CD4-positive, alpha-beta T cell treated with Interleukin-6 for 4 hours (primary cell): ENCODE results near the gene COL5A1.

Experiments used
- DNase-seq: peaks from one replicate; pipeline ENCODE4 v3.0.0-alpha.2; 2020; ENCODE audit warnings: mixed read lengths

The COL5A1 gene

DNA sequence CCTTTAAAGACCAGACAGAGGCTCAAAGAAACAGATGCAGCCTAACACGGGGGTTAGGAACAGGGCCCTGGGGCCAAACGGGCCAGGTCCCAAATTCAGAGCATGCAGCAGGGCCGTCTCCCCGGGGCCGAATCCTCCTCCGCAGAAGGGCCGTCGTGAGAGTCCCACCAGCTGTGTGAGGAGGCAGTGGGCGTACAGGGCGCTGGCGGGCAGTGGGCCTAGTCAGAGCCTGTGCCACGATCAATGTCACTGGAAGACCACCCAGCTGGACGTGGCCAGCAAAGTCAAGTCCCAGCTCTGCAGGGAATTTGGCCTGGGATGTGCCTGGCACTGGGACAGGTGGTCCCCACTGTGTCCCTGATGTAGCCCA, 223.2 kb downstream of the COL5A1 start:
- DNase-seq = no peak

DNA sequence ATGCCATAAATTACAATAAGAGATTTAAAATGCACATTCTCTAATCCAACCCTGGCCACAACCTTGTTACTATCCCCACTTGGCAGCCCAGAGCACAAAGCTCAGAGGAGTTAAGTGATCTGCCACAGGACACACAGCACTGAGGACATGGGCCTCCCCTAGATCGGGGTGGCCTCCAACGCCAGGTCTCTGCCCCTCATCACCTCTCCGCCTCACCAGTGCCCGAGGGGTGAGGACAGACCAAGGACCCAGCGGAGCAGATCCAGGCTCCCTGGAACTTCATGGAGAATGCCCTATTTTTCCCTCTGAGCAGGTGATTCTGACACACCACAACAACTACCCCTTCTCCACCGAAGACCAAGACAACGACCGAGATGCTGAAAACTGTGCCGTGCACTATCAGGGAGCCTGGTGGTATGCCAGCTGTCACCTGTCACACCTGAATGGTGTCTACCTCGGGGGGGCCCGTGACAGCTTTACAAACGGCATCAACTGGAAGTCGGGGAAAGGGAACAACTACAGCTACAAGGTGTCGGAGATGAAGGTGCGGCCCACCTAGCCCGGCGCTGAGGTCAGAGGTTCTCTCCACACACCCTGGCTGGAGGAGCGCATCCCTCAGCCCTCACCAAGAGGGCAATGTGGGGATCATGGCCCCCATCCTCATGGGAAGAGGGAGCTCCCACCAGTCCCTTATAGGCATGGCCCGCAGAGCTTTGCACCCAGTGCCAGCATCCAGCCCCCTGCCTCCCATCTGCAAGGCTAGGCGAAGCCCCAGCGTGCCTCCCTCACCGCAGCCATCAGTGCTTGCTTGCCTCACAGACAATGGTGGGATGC, 226.5 kb downstream of the COL5A1 start:
- DNase-seq = no peak

DNA sequence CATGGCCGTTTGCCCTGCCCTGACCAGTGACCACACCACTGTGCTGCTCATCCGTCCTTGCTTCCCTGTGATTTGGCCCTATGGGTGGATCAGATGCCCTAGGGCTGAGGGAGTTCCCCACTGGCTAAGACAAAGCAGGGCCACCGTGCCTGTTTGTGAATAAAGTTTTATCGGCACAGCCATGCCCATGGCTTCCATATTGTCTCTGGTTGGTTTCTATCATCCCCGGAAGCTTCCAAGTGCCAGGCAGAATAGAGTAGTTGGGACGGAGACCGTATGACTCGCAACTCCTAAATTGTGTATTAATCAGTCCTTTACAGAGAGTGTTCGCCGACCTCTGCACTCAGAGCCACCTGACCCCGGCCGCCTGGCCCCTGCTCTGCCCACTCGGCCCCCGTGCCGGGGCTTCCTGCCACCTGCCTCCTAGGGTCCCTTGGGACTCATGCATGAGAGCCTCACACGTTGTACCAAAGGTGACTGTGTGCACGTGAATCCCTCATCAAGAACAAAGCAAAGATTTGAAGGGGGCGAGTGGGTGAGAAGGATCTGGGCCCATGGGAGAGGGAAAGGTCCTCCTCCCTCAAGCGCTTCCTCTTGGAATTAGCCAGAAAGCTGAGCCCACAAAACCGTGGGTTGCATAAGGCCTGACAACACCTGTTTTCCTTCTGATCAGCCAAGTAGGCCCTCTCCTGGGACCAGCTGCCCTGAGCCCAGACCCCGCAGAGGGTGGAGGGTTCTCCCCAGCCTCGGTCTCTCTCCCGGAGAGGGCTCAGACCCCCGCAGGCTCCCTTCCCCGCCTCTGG, 227.3 kb downstream of the COL5A1 start:
- no peak for DNase-seq

DNA sequence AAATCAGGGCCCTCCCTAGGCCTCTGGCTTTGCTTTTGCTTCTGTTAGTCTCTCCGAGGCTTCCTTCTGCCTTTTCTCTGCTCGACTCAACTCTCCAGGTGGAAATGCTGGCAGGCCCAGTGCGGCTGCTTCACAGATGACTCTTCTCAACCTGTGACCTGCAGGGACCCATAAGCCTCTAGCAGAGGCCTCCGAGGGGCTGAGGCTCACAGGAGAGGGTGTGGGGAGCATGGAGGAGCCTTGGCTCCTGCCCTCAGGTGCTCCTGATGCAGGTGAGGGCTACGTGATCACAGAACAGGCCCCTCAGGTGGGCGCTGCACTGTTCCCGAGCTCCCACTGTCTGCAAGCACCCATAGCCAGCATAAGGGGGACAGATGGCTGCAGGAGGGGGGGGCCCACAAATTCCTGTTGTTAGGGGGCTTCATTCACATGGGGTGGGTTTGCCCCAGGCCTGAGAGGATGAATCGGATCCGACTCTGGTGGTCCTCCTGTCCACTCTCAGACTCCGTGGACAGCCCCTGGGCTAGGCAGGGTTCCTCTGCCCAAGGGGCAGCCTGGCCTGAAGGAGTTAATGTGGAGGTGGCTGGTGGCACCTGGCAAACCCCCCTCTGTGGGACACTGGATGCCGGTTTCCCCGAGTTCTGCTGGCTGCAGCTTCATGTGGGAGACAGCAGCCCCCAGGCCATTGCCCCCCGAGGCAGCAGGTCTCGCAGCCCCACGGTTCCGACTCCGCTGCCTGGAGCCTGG, 228.1 kb downstream of the COL5A1 start:
- no peak for DNase-seq

DNA sequence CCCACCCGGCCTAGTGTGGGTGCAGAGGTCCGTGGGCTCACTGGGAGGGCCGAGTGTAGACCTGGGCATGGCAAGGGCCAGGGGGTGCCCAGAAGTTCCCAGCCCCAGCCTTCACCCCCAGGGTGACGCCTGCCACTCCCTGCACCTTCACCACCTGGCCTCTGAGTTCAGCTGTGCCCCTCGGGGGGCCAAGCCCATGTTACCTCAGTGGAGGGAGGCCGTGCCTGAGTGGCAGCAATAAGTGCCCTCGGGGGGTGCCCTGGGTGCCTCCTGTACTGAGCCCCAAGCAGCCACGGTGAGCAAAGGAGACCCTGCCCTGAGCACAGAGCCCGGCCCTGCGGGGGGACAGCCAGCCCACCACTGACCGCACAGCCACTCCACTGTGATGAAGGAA, 228.7 kb downstream of the COL5A1 start:
- DNase-seq = no peak

DNA sequence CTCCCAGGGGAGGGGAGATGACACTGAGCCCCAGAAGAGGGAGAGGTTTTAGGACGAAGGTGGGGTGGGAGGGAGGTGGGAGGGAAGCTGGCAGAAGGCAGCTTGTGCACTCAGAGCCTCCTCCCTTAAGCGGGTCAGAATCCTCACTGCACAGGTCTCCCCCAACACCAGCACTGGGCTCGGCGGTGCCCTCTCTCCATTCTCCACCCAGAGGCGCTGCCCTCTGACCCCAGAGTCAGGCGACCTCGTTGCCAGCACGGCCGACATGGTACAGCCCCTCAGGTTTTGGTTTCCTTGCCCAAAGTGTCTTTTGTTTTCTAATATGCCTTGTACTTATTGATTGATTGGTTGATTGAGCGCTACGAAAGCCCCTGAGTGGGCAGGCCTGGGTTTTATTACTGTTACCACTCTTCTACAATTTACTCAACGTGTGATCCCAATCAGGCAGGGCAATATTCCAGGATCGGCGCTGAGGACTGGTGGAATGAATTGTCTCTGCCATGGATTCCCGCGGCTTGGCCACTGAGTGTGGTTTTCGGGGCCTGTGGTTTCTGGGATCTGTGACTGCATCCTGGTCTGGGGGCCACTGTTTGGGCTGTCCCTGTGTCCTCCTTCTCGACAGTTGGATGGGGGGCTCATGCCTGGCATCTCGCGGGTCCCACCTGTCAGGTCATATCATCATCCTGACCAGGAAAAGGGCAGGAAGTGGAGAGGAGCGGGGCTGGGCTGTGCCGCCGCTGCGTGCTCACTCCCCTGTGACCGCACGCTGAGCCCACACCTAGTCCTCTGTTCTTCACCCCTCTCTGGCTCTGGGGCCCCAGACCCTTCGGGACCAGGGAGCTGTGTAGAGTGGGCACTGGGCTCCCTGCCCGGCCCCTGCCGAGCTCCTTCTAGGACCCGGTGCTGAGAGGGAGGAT, 229.4 kb downstream of the COL5A1 start:
- DNase-seq = no peak

DNA sequence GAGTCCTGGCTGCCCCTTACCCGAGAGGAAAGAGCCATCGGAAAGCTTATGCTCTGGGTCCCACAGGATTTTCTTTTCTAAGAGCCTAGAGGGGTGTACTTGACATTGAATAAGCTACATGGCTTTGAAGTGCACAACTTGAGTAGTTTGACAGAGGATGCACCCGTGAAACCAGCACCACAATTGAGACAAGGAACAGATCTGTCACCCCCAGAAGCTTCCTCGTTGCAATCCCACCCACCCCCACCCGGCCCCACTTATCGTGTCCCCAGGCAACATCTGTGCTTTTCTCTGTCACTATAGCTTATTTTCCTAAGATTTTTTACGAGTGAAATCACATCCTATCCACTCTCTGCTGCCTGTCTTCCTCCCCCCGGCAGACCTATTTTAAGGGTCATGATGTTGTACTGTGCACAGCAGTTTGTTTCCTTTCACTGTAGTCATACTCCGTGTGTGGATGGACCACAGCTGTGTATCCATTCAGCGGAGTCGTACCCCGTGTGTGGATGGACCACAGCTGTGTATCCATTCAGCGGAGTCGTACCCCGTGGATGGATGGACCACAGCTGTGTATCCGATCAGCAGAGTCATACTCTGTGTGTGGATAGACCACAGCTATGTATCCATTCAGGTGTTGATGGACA, 230.2 kb downstream of the COL5A1 start:
- no peak for DNase-seq

DNA sequence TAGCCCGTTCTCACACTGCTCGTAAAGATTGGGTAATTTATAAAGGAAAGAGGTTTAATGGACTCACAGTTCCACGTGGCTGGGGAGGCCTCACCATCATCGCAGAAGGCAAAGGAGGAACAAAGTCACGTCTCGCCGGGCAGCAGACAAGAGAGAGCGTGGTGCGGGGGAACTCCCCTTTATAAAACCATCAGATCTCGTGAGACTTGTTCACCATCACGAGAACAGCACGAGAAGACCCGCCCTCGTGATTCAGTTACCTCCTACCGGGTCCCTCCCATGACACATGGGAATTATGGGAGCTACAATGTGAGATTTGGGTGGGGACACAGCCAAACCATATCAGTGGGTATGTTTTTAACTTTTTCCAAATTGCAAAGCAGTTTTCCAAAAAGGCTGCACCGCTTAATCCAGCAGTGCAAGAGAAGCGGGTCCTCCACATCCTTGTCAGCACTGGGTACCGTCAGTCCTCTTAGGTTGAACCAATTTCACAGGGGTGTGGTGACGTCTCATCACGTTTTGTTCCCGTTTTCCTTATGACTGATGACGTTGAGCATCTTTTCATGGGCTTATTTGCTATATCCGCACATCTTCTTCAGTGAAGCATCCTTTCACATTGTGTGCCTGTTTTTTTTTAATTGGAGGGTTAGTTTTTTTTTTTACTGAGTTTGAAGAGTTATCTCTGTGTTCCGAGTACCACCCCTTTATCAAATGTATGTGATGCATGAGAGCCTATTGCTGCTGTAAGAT, 231.1 kb downstream of the COL5A1 start:
- DNase-seq = no peak

DNA sequence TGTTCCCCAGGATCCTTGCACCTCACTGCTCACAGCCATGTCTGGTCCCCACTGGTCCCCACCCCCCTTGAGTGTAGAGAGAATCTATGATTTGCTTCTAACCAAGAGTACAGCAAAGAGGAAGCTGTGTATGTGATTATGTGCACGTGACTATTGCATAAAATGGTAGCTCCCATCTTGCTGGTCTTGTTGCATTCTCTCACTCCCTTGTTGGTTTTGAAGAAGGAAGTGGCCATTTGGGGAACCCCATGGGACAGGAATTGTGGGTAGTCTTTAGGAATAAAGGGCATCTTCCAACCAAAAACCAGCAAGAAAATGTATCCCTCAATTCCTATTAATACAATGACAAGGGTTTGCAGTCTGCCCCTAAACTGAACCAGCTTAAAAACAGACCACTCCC, 233.8 kb downstream of the COL5A1 start:
- no peak for DNase-seq

DNA sequence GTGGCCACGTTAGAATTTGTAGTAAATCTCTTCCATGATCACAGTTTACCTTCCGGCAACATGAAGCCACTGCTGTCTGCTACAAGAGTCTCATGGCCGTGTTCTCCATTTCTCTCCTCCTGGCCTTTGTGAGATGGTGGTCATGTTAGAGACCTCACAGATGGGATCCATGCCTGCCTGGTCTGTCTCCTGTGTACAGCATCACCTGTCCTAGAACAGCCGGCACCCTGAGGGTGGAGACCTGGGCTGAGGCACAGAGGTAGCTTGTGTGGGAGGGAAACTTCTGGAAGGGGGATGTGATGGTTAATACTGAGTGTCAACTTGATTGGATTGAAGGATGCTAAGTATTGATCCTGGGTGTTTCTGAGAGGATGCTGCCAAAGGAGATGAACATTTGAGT, 235.9 kb downstream of the COL5A1 start:
- no peak for DNase-seq

DNA sequence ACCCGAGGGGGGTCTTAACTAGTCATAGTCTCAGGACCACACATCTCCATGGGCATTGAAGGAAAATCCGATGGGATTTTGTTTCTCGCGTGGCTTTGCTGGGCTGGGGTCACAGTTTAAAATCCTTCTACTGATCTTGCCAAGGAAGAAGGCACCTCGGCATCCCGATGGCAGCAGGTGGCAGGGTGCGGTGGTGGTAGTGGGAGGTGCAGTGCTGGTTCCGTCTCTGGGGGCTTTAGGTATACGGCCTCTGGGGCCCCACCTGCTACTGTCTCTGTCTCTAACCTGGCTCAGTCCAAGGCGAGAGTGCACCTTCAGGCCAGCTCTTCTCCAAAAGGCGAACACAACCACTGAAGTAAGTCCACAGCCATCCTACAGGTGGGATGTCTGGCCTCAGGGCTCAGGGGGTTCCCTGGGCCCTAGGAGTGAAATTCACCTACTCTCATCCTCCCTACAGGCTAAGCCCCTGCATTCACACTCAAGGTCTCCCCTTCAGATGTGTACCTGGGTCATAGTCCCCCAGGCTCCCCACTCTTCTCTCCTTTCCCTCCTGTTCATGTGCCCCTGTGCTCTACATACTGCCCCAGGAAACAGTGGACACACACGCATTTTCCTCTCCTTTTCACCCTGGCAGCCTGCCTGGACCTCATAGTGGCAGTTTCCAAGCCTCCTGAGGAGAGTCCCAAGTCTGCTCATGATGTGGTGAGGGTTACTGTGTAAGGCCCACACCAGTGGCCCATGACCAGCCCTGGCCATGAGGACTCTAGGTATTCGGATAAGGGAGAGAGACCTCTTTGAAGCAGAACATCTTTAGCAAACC, 238.3 kb downstream of the COL5A1 start:
- no peak for DNase-seq

DNA sequence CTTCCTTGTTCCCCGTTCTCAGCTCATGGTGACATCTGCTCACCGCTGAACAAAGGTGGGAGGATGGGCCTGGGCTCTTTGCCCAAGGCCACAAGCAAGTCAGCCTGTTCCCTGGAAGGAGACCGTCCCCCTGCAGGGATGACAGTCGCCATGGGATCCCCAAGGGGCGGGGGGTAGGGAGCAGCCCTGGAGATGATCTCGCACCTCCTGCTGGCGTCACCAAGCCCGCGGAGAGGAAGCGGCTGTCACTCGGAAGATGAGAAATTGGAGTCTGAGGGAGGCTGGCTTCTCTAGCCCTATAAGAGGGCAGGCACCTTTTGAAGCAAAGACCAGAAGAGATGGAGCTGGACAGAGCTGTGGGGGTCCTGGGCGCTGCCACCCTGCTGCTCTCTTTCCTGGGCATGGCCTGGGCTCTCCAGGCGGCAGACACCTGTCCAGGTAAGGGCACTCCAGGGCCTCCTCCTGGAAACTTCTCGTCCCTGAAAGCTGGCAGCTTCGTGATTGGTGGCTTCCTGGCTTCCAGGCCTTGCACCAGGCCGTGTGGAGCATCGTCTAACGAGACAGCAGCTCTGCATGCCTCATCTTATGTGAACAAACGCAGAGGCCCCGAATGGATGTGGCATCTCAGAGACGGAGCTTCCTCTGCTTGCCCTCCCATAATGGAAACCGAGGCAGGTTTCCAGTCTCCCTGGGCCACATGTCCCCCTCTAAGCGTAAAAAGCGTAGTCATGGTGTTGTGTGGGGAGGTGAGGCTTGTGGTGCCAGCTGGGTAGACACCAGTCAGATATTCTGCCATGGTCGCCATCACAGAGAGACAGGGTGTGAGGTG, 239.1 kb downstream of the COL5A1 start, which contains the start of gene FCN2:
Gene FCN2, plus strand, starts transcription at position 327 of the 829 bp plus-strand sequence. Its CDS starts 12 bp downstream, at position 339.
- no peak for DNase-seq

DNA sequence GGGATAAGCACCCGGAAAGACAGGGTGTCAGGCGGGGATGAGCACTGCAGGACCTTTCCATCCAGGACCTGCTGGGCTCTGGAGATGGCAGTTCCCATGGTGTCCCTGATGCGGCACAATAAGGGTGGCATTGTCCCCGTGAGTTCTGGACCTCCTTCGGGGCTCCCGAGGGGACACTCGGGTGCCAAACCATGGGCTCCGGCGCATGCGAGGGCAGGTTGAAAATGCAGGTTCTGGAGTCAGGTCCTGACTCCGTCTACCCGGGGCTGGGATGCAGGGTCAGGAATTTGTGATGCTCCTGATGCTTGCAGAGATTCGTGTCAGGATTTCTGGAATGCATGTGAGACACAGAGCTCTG, 239.7 kb downstream of the COL5A1 start:
- DNase-seq = no peak

DNA sequence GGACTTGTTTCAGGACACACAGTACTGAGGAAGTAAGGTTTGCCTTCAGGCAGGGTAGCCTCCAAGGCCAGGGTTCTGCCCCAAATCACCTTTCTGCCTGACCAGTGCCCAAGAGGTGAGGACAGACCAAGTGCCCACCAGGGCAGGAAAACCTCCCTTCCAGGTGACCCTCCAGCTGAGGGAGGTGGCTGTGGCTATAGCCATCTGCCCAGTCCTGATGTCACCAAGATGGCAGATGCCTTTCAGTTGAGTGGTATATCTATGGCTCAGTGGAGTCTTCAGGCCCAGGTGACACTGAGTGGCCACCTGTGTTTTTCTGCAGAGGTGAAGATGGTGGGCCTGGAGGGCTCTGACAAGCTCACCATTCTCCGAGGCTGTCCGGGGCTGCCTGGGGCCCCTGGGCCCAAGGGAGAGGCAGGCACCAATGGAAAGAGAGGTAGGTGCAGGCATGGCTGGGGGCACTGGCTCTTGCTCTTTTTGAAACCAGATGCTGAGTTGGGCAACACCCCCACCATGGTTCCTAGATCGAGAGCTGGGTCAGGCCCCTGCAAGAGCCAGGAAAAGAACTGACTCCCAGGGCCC, 240.7 kb downstream of the COL5A1 start:
- no peak for DNase-seq

DNA sequence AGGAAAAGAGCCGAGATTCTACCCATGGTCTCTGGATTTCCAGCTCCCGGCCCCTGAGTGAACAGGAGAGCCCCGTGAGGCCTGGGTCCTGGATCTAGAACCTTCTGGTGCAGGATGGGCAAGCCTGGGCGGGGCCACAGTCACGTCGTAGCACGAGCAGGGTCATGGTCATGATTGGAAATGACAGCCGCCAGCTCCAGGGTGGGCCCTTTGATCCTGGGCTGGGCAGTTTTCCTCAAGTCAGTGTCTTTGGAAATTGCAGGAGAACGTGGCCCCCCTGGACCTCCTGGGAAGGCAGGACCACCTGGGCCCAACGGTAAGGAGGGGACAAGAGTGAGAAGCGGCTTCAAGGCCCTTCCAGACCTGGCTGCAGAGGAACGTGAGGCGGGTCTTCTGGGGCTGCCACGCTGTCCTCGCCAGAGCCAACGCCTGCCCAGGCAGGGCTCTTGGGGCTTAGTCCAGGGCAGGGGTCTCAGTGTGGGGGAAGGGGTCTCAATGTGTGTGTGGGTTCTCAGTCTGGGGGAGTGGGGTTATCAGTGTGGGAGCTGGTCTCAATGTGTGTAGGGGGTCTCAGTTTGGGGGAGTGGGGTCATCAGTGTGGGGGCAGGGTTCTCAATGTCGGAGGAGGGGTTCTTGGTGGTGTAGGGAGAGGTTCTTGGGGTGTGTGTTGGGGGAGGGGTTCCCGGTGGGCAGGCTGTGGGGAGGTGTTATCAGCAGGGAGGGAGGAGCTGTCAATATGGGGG, 241.6 kb downstream of the COL5A1 start:
- DNase-seq = no peak

DNA sequence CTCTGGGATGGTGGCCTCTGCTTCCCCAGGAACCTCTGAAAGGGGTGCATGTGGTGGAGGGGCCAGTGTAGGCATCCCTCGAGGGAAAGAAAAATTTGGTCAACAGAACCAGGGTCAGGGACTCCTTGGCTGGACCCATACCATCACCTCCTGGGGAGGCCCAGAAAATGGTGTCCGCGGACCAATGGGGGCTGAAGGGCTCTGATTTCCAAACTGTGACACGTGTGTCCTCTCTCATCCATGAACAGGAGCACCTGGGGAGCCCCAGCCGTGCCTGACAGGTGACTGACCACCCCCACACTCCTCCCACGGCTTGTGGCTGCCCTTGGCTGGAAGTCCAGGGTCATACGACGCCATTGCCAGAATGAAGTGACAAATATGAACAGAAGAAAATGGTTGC, 242.9 kb downstream of the COL5A1 start:
- DNase-seq = no peak

DNA sequence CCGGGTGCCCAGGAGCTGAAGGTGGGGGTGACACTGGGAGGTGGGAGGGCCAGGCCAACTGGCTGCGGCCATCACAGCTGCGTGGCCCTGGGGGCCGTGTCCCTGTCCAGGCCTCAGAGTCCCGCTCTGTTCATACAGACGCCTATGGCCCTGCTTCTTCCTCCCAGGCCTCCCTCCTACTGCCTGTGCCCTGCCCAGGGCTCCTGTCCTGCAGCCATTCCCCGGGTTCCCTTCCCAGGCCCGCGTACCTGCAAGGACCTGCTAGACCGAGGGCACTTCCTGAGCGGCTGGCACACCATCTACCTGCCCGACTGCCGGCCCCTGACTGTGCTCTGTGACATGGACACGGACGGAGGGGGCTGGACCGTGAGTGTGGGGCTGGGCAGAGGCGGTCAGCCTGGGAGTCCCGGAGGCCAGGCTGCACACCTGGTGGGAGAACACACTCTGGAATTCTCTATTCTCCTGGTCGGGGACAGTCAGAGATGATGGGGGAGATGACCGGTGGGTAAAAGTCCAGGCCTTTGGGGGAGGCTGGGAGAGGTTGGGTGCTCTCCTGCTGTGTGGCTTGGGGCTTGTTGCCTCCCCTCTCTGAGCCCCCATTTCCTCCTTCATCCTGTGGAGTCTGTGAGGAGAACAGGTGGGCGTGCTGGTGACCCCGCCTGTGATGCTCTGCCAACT, 243.5 kb downstream of the COL5A1 start:
- no peak for DNase-seq
